Cardiac muscle cell (in vitro differentiated cells and primary cell): ENCODE results near the gene DPEP1. TPM values are rescaled to one million over a fixed set of nuclear protein-coding genes. Genes with fewer than 3 reads are reported as not detected.
"Not testable (repeated sequence)": the region's sequence is repeated elsewhere in the genome, so short reads cannot be mapped to it uniquely, and the experiment has no call there.

Experiments
- DNase-seq, 2 donors: peaks; one replicate each; pipeline versions ENCODE4 v3.0.0 to v3.0.0-alpha.2; 2010 to 2017; ENCODE audit warnings: low read depth in 1 of 2, low spot score in 1 of 2
- H3K27ac ChIP-seq: fragments of 200-600 bp; sonication (generic); 2 replicates; pipeline ENCODE4 v1.5.1; 2016
- H3K27me3 ChIP-seq: fragments of 200-600 bp; sonication (generic); 2 replicates; pipeline ENCODE4 v1.6.0; 2016; ENCODE audit warnings: control low read depth
- H3K36me3 ChIP-seq: fragments of 200-600 bp; sonication (generic); 2 replicates; pipeline ENCODE4 v1.5.1; 2016; ENCODE audit warnings: control low read depth
- H3K4me1 ChIP-seq: fragments of 200-600 bp; sonication (generic); 2 replicates; pipeline ENCODE4 v1.8.1; 2017; ENCODE audit warnings: low read depth, mild to moderate bottlenecking, mixed run types
- H3K4me3 ChIP-seq: fragments of 200-600 bp; sonication (generic); 2 replicates; pipeline ENCODE4 v1.5.1; 2016; ENCODE audit warnings: mild to moderate bottlenecking
- H3K9me3 ChIP-seq: fragments of 200-600 bp; sonication (generic); 2 replicates; pipeline ENCODE4 v1.5.1; 2017; ENCODE audit warnings: low read depth, mild to moderate bottlenecking, control low read depth
- CTCF ChIP-seq: IDR thresholded peaks from 2 replicates; pipeline ENCODE4 v1.5.1; 2012; ENCODE audit warnings: low read depth, mild to moderate bottlenecking, low read length
- polyA plus RNA-seq: library from polyadenylated mRNA; unstranded; fragments of >200 nt; fragmentation: Nextera tagmentation; extraction: Ambion mirVana; gene quantifications from 2 replicates; pipeline ENCODE4 v1.2.1, GENCODE V29; 2016
- total RNA-seq: library from RNA; depleted of rRNA; stranded (reverse); fragments of >200 nt; gene quantifications from 2 replicates; pipeline ENCODE4 v1.2.3, GENCODE V29; 2016

Gene DPEP1
- total and polyA plus RNA-seq, 2 experiments from 2014 or later: 2.1 to 2.2 TPM

DNA sequence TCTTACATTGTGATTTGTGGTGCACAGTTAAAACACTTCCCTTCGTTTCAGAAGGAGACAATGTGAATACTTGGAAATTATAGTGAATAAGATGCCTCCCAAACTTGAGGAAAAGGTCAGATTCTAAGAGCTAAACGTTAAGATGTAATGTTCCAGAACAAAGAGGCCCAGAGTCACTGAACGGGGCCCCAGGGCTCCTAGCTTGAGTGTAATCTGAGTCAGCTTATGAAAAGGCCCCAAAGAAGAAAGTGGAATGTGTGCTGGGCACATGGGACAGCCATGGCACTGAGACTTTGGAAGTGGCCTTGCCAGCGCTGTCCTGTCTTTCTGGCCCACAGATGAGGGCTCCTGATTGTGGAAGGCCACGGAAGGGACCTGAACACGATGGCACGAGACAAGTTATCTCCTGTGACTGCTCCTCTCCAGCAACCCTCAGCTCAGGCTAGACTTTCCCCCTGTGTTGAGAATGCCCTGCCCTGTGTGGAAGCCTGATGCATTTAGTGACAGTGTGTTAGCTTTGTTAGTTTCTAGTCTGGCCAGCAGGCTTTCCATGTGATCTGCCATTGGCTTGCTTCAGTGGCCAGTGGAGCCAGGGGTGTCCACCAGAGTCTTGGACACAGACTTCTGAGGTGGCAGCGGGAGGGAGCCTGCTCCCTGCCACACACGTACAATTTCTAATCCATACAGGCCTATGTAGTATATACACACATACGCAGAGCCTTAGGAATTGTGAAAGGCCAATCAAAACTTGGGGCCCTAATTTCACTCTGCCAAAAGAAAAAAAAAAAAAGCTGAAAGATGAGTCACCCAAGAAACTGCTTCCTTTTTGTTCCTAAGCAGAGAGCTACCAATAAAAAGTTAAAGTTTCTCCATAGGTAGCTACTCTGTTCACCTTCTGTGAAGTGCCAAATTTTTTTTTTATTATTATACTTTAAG lies 57.3 kb downstream of the DPEP1 start:
- DNase-seq: peak in 1 of 2 donors; percentile 25
- Histone ChIP-seq H3K36me3 (no peaks in the 10 kb centered on the region), H3K4me1 (no peaks in the 10 kb centered on the region), H3K4me3 (no peak overlapping the region), H3K9me3 (no peaks in the 10 kb centered on the region), H3K27ac (no peak overlapping the region), H3K27me3 (no peaks in the 10 kb centered on the region)
- no peak for TF ChIP-seq CTCF

DNA sequence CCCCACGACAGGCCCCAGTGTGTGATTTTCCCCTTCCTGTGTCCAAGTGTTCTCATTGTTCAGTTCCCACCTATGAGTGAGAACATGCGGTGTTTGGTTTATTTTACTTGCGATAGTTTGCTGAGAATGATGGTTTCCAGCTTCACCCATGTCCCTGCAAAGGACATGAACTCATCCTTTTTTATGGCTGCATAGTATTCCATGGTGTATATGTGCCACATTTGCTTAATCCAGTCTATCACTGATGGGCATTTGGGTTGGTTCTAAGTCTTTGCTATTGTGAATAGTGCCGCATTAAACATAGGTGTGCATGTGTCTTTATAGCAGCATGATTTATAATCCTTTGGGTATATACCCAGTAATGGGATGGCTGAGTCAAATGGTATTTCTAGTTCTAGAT lies 58.1 kb downstream of the DPEP1 start:
- not testable (repeated sequence) for H3K4me1 ChIP-seq, DNase-seq, H3K27ac ChIP-seq, H3K27me3 ChIP-seq, H3K4me3 ChIP-seq, H3K9me3 ChIP-seq, H3K36me3 ChIP-seq

DNA sequence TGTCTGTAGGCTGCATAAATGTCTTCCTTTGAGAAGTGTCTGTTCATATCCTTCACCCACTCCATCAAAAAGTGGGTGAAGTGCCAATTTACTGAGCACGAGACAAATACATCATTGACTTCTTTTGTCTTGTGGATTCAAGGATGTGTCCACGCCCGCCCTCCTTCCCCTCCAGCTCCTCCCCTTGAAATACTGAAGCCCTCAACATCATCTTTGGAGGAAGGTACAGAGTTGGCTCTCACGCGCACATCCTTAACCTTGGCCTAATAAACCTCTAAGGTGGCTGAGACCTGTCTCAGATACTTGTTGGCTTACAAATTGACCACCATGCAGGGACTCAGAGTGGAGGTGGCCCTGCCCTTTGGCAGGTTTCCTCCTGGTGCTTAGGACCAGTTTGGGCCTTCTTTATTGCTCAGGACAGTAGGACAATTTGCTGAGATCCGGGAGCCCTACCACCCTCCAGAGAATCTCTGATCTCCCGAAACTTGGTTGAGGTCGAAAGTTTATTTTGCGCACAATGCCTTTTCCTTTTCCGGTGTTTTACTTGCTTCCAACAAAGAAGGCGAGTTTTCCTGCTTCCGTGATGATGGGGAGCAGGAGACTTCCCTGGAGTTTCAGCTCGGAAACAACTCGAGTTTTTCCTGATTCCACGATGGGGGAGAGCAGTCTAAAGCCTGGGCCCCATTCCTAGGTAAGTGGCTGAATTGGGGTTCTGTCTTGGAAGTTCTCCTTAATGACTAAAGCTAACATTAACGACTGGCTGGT lies 58.9 kb downstream of the DPEP1 start:
- TF ChIP-seq CTCF: no peak
- no peaks in the 10 kb centered on the region for H3K4me1 ChIP-seq
- no peak for DNase-seq
- no peak overlapping the region for H3K27ac ChIP-seq
- H3K4me3 ChIP-seq: no peak overlapping the region
- no peaks in the 10 kb centered on the region for H3K36me3 ChIP-seq
- no peaks in the 10 kb centered on the region for H3K9me3 ChIP-seq
- no peaks in the 10 kb centered on the region for H3K27me3 ChIP-seq

DNA sequence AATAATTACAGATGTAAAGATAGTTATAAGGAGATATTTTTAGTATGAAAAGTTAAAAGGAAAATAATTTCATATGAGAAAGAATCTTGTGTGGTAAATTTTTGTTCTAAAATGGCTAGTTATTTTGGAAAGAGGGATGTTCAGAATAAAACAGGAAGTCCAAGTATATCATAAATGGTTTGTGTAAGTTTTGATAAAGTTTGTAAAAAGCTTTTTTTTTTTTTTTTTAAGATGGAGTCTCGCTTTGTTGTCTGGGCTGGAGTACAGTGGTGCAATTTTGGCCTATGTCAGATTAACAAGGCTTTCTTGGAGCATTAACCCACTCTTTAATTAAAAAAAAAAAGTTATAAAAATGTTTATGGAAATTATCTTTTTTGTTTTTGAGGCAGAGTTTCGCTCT lies 64.8 kb downstream of the DPEP1 start:
- Histone ChIP-seq H3K36me3 (no peaks in the 10 kb centered on the region), H3K4me1 (no peaks in the 10 kb centered on the region), H3K4me3 (no peak overlapping the region), H3K27me3 (no peaks in the 10 kb centered on the region), H3K9me3 (no peaks in the 10 kb centered on the region), H3K27ac (no peak overlapping the region)
- TF ChIP-seq CTCF: no peak
- DNase-seq: no peak

- TF ChIP-seq CTCF: no peak
- Histone ChIP-seq H3K36me3 (no peaks in the 10 kb centered on the region), H3K4me3 (no peak overlapping the region), H3K27me3 (no peaks in the 10 kb centered on the region), H3K4me1 (peaks cover 7% of the 10 kb centered on the region), H3K9me3 (no peaks in the 10 kb centered on the region), H3K27ac (no peak overlapping the region)
- no peak for DNase-seq
Measured at GRCh38 chr16:89685916-89686315, 72.5 kb downstream of the DPEP1 start.

GRCh38 chr16:89686520-89687091 lies 73.2 kb downstream of the DPEP1 start, which contains the start of gene CDK10:
CDK10 (plus strand) TSS chr16:89686689; CDS start chr16:89686711, 22 bp downstream.
- no peaks in the 10 kb centered on the region for H3K9me3 ChIP-seq
- H3K4me3 ChIP-seq: peak within 1 kb of the TSS; percentile 83
- peak within 1 kb of the TSS; percentile 80 for H3K27ac ChIP-seq
- H3K36me3 ChIP-seq: no peaks in the 10 kb centered on the region
- H3K27me3 ChIP-seq: no peaks in the 10 kb centered on the region
- peaks cover 7% of the 10 kb centered on the region for H3K4me1 ChIP-seq
- peak; percentile 91 to 93 for DNase-seq
- no peak for TF ChIP-seq CTCF
